GM18519 (cell line): ENCODE measurements around the gene PCDH19.

Experiments used
- ATAC-seq: cut with Tn5 transposase; IDR thresholded peaks from one replicate; pipeline ENCODE4 v1.9.1; 2021; ENCODE audit warnings: mild to moderate bottlenecking, moderate library complexity; ENCODE audit not compliant: unreplicated experiment, low FRiP score

Gene PCDH19

DNA sequence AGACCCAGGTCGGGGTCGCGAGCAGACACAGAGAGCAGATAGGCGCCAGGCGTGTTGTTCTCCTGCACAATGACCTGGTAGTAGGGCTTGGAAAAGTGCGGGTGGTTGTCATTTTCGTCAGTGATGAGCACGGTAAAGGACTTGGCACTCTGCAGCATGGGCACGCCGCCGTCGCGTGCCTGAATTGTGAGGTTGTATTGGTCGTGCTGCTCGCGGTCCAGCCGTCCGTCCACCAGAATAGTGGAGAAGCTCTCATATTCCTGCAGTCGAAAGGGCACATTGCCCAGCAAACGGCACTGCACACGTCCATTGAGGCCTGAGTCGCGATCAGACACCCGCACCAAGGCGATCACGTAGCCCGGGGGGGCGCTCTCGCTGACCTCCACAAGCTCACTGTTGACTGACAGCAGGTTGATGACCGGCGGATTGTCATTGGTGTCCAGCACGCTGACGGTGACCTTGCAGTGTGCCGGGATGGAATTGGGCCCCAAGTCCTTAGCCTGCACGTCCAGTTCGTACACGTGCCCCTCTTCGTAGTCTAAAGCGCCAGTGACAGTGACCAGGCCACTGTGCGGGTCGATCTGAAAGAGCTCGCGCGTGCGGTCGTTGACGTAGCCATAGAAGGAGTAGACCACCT lies 2.8 kb downstream of the PCDH19 start:
- ATAC-seq, result no peak

DNA sequence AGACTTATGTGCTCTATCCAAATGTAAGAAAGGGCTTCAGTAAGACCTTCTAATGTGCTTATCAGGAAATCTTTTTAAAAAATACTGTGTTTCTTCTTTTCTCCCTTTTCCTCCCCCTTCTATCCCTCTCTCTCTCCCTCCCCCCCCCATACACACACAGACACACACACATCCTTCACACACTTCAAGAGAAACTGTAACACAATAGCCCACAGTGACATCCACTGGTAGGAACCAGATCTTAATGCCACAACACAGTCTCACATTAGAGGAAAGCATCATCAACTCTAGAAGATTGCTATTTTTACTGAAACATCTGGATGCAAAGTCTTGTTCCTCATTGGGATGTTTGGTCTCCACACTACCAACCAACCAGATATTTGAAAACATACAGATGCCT lies 4.6 kb downstream of the PCDH19 start:
- no peak for ATAC-seq

DNA sequence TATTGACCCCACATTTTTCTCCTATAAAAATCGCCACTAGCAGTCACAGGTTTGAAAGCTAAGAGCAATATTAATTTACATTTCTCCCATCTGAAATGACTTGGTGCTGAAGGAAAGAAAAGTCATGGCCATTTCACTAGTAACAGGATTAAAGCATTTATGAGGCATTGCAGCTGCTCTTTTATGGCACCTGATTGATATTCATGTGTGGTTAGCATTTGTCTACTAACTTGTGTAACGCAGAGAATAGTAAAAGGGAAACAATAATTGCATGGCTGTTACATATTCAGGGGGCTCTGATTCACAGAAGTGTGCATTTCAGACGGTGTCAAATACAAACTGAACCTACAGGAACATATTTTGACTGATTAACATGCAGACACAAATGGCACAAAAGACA lies 5.2 kb downstream of the PCDH19 start:
- ATAC-seq, result no peak

DNA sequence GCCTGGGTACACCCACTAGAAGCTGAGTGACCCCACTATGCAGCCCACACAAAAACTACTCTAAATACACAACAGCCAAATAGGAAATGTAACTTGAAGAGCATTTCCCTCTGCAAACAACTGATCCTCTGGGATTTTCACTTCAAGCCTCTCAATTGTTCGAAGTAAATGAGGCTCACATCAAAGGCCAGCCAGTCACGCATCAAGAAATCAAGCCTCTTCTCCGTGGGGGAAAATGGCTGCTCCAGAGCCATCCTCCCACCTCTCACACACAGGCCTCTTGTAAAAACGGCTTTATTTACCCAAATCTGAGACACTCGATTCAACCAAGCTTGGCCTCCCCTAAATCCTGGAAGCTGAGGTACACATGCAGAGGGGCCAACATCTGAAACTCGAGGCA lies 14.3 kb downstream of the PCDH19 start:
- ATAC-seq, result no peak

DNA sequence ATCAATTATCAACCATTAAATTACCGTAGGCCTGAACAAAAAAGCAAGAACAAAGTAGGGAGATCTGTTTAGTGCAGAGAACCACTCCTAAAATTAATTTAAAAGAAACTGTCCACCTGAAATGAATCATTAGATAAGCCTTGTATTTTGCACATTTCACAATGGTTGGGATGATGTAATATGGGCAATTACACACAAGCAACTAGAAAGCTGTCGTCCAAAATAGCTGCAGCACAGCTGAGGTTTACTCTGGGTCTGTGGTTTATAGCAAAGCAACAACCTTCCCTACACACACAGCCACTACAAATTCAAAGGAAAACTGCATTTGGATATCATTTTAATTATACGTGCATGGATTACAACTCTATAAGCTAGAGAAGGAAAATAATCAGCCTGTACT lies 28.5 kb downstream of the PCDH19 start:
- ATAC-seq, result no peak

DNA sequence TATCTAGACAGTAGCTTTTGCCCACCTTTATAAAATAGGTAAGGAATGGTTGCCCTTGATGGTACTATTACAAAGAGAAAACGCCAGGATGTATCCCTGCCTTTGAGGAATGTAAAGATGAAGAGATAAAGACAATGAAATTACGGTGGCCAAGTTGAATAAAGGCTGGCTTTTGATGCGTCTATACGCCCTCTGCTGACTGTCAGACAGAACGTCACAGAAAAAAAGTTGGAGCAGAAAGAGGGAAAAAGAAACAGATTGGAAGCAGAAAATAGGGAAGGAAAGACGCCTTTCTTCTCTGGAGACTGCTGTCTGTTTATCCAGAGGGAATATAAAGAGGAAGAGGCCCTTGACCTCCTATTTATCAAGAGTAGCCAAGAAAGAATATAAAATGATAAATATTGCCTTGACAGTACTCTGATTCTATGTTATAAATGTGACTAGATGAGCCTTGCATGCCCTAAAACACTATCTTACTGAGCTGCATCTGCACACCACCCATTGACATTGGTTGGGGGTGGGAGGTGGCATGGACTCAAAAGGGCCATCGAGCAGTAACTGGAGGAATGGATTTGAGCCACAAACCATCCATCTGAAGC lies 30.6 kb downstream of the PCDH19 start:
- no peak for ATAC-seq

DNA sequence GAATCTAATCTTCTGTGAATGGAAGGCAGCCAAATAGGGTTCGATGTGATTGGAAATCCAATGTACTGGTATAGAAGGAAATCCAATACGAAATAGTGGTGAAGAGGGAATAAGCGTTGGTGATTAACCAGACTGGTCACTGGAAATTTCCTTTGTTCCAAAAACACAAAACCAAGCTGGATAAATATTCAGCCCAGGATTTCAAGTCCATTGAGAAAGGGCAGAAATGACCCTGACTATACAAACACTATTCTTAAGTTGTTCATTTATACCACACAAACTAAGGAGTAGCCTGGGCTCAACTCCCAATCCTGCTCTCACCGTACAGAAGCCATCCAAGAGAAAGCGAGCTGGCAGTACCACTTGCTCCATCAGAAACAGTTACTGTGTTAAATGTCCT lies 32.2 kb downstream of the PCDH19 start:
- ATAC-seq, result no peak

DNA sequence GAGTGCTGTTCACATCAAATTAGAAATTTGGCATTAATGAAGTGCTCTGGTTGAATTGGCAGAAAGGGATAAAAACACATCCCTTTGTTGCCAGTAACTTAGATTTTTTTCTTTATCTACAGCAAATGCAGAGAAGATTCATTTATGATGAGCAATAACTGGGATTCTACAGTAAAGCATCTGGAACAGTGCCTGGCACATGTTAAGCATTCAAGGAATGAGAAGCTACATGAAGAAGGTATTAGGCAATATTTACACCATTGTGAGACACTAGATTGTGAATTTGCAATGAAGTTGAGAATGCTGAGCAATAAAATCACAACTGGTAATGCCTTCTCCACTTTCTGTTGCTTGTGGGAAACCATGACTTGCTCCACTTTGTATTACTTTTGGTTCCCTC lies 33.5 kb downstream of the PCDH19 start:
- ATAC-seq, result no peak

DNA sequence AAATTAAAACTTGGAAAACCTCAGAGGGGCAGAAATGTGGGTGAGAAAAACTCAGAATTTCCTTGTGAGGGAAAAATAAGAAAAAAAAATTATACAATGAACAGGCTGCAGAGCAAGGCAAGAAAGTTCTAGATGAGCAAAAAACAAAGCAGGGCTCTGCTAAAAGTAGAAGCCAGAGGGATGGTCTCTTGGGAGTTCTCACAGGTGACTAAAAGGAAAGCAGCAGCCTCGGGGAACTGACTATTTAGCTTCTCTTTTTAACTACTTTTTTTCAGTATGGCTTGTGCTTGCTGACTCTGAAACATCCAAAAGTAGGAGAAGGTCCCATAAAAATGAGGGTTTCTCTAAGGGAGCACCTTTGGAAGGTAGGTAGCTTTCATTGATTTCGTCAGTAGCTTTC lies 36.4 kb downstream of the PCDH19 start:
- no peak for ATAC-seq

DNA sequence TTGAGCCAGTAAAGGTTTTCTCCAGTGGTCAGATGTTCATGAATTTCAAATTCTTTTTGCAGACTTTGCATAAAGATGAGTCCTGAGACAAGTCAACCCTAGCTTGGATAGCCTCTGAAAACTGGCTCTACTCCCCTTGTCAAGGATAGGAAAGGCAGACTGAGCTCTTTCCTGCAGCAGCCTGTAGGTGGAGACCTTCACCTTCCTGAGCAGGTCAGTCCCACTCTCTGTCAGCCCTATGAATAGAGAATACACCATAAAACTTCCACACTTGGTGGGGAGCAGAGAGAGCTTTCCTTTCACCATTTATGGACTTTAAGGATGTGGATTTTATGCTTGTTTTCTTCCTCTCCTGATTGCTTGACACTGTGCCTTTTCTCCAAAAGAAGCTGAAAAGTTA lies 41.9 kb downstream of the PCDH19 start:
- no peak for ATAC-seq

DNA sequence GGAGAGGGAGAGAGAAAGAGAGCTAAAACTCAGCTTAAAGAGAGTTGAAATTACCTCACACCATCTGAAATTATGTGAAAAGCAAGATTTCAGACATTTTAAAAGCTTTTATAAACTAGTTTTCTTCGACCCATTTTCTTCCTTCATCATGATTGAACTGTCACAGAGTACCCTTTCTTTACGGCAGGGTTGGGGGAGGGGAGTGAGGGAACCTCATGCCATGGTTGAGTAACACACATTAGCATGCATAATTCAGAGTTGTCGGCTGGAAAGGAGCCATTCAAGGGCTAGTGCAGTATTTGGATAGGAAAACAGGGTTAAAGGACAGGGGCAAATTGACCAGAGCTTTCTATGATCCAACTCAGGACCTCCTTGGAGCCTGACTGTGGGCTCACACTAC lies 46.2 kb downstream of the PCDH19 start:
- ATAC-seq, result no peak

DNA sequence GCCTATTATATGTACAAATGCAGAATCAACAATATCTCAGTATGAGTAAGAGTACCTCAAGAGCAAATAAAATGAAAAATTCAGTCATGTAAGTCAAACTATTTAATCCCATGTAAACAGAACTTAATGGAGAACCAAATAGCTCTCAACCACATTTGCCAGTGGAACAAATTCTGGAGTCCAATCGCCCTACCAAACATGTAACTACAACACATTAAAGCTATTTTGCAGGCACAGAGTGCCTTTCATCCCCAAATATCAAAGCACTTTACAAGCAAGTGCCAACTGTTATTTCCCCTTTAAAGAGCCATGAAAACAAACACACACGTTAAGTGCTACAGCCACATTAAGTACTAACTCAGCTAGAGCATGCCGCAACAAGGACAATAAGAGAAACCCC lies 51.3 kb downstream of the PCDH19 start:
- no peak for ATAC-seq

DNA sequence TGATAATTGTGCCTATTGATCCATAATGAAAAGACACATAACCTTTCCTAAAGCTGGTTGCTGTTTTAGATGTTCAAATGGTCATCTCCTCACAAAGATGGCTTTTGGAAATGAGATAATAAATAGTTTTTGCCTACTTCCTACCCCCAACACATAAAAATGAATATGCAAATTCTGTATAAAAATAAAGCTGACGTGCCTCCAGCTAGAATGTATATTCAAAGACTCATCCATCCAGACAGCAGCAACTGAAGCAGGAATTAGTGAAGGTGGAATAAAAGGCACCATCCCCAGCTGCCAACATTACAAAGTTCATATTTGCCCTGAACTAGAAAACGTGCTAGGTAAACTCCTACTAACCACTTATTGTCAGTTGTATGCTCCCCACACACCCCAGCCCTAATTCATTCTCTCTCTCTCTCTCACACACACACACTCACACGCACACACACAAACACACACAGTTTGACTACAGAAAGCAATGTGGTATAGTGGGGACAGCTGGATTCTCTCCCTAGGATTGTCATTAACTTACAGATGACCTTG lies 53.6 kb downstream of the PCDH19 start:
- no peak for ATAC-seq

DNA sequence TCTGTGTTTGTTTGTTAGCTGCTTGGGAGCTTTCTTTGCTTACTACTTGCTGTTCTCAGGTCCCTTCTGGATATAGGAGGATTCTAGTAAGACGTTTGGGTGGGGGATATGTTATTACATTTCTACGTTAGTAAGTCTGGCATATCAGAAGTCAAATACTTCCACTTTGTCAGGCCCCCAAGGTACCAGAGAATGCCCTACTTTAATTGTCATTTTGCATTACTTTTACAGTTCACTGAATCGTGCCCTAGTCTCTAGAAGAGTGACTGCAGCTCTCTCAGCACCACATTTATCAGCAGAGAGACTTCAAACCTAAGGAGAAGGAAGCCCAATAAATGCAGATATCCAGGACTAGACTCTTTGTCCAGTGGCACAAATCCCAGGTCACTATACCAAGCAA lies 54.4 kb downstream of the PCDH19 start:
- no peak for ATAC-seq

DNA sequence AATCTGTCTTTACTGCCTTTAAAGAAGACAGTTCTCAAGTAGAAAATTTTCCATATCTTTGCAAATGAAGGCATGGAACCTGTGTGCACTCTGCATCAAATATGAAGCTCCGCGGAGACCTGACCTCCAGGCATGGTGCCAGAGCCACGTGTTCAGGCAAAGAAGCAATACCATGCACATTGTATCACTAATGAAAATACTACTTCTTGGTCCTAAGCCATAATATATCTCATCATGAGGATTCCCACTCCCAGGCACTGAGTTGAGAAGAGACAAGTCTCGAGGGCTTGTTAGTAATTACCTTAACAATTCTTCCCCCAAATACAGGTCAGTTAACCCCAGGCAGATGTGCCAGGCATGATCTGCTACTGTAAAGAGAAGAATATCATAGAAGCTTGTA lies 56.7 kb downstream of the PCDH19 start:
- ATAC-seq, result no peak

DNA sequence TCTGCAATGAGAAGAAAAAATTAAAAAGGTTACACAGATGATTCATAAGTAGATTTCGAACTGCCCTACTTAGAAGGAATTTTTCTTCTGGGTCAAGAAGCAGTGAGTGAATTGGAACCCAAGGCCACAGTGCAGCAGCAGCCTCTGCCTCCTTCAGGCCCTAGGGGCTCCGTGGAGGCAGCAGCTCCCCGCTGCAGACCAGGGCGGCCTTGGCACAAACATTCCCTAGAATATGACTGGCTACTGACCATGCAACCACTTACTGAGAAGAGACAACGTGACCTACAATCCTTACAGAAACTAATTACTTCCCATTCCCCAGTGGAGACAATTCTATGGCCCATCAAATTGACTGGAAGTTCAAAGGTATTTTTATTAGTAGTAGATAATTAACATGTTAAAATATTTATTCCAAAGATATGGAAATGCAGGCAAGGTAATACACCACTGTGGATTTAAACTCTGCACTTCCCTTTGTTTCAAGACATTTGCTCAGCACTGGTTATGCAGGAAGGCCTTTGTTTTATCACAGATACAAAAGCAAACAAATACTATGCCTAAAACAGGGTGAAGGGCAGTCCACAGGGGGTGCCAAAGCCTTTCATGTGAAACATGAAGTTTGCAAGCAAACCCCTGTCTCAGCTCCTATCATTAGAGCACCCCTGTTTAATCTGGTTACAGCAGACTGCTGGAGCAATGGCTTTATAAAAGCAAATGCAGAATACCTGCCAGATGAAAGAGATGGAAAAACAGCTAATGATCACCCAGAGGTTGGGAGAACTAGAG lies 59.2 kb downstream of the PCDH19 start:
- no peak for ATAC-seq

DNA sequence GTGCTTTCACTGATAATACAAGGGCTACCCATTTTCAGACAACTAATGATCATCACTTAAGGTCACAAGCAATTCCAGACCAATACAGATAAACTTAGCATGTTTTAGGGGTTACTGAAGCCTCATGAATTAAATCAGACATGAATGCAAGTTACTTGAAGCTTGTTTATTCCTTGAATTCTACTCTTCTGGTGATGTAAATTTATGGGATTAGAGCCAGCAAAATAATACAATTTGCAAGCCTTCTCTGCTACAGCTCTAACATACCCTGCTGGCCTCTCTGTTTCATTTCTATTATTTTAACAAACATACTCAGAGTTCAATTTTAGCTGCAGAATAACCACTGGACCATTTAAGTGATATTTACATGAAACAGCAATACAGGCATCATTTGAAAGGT lies 60.7 kb downstream of the PCDH19 start:
- ATAC-seq, result no peak

DNA sequence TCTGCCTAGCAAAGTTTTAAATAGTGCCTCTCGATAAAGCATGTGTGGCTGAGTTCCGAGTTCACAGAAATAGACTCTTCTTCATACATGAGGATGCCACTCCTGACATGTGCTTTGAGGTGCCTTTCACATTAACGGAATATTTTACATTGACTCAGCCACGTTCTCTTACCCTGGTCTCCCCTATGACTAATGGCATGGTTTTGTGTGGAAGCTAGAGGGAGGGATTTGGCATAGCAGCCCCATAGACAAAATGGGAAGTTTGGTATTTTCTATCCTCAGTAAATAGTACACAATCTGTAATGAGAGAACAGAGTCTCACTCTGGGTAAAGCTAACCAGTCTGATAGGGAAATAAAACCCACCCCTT lies 68.9 kb downstream of the PCDH19 start:
- no peak for ATAC-seq

DNA sequence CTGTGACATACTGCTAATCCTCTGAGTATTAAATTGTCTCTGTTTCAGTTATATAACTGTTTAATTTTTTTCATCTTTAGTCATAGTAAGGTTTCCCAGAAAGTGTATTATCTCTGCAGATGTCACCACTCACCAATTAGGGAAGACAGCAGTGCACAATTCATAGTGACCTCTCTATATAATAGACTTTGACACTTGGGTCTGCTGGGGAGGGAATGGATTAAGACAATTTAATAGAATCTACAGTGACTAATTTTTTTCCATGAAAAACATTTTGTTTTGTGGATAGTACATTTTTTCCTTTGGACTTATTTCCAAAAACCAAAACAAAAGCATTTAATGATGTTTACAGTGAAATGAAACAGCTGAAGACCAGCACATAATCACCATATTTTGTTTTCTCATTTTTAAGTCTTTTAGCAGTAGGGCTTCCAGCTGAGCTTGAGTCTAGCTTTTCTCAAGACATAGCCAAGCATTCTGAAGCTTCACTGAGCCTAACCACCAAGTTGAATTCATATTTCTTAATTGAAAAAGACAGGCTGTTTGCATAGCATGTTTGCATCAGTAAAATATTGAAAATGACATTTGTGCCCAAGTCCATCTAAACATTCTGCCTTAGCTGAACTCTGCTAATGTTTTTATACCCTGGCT lies 69.5 kb downstream of the PCDH19 start:
- ATAC-seq, result no peak

DNA sequence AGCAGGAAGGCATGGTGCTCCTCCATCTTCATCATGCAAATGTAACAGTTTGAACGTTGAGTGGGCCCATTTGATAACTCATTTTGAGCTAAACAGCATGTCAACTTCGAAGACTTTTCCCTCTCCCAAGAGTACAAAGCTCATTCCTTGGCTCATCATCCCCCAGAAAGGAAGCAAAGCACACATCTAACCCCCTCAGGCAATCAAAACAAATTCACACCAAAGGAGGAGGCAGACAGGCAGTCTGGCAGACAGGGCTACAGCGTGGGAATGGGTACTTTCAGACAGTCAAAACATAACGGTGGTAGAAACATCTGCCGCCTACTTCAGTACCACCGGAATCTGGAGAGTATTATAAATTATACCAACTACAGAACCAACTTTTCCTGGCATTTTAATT lies 81.7 kb downstream of the PCDH19 start:
- no peak for ATAC-seq

DNA sequence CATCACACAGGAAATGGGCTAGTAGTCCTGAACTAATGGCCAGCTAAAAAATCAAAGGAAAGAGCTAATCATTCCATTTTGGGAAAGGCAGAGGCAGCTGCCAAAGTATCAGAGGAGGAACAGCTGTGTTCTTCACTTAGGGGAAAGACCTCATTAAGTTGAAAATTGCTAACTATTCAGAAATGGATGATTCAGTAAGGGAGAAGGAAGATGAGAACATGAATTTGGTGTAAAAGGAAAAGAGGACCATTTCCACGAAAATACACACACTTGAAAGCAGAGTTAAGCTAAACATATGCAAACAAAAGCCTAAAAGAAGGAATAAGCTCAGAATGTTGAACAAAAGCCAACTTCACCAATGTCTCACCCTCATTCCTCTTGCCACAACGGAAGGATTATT lies 90.4 kb downstream of the PCDH19 start:
- no peak for ATAC-seq
